Activated CD4-positive, alpha-beta T cell treated with anti-CD3 and anti-CD28 coated beads, Interleukin-2, amount 10 ng/mL, durations not matched to agents 7 days and 5 days (primary cell): ENCODE measurements around the gene ELOVL6. TPM values are rescaled to one million over a fixed set of nuclear protein-coding genes. Genes with fewer than 3 reads are reported as not detected.
"Not testable (repeated sequence)": the region's sequence is repeated elsewhere in the genome, so short reads cannot be mapped to it uniquely, and the experiment has no call there.

Experiments
- CTCF ChIA-PET: fragments of 350-600 bp; sonication (Branson Sonifier 250); formaldehyde crosslinking; loops from one replicate; lab custom pipeline; 2021; ENCODE audit warnings: antibody characterized with exemption; lab: Charles Lee
- POLR2A ChIA-PET: fragments of 350-600 bp; sonication (Branson Sonifier 250); formaldehyde crosslinking; loops from one replicate; lab custom pipeline; 2021; ENCODE audit warnings: antibody characterized with exemption; lab: Charles Lee
- DNase-seq: peaks from one replicate; pipeline ENCODE4 v3.0.0-alpha.2; 2020
- H3K27ac Mint-ChIP-seq: one replicate; pipeline ENCODE4 v1.8.0; 2021; ENCODE audit warnings: mild to moderate bottlenecking, moderate library complexity, mixed read lengths
- H3K27me3 Mint-ChIP-seq: one replicate; pipeline ENCODE4 v1.8.0; 2021; ENCODE audit warnings: mixed read lengths
- H3K36me3 Mint-ChIP-seq: one replicate; pipeline ENCODE4 v1.8.0; 2021; ENCODE audit warnings: low read depth, mixed read lengths
- H3K4me1 Mint-ChIP-seq: one replicate; pipeline ENCODE4 v1.8.0; 2021; ENCODE audit warnings: mixed read lengths
- H3K4me3 Mint-ChIP-seq: one replicate; pipeline ENCODE4 v1.8.0; 2021; ENCODE audit warnings: mild to moderate bottlenecking, moderate library complexity, mixed read lengths
- H3K9me3 Mint-ChIP-seq: one replicate; pipeline ENCODE4 v1.8.0; 2021; ENCODE audit warnings: mixed read lengths
- total RNA-seq, 2 experiments: library from RNA; stranded (reverse); gene quantifications; one replicate each; pipeline ENCODE4 v1.2.3, GENCODE V29; 2021

ELOVL6 gene
- total RNA-seq, 2 experiments from 2014 or later: 14.7 to 16.0 TPM

- ChIA-PET CTCF (interaction anchor here (0.8 to 1.9 kb wide), 6 partner anchors 9 to 148 kb away, joined by 3 to 5 read pairs (median 3); no protein-coding TSS in a partner anchor), POLR2A (interaction anchor here (0.5 to 0.6 kb wide), 2 partner anchors 140 to 143 kb away, joined by 3 read pairs; no protein-coding TSS in a partner anchor)
- Mint-ChIP-seq H3K27me3 (no peaks in the 10 kb centered on the region), H3K9me3 (no peaks in the 10 kb centered on the region), H3K4me1 (peaks cover 40% of the 10 kb centered on the region), H3K36me3 (peaks cover 5% of the 10 kb centered on the region), H3K4me3 (peak overlapping the region; percentile 2), H3K27ac (no peak overlapping the region)
- peak; percentile 12 for DNase-seq
These were observed 143.2 kb downstream of the ELOVL6 start for GRCh38 chr4:110055158-110055768.

DNA sequence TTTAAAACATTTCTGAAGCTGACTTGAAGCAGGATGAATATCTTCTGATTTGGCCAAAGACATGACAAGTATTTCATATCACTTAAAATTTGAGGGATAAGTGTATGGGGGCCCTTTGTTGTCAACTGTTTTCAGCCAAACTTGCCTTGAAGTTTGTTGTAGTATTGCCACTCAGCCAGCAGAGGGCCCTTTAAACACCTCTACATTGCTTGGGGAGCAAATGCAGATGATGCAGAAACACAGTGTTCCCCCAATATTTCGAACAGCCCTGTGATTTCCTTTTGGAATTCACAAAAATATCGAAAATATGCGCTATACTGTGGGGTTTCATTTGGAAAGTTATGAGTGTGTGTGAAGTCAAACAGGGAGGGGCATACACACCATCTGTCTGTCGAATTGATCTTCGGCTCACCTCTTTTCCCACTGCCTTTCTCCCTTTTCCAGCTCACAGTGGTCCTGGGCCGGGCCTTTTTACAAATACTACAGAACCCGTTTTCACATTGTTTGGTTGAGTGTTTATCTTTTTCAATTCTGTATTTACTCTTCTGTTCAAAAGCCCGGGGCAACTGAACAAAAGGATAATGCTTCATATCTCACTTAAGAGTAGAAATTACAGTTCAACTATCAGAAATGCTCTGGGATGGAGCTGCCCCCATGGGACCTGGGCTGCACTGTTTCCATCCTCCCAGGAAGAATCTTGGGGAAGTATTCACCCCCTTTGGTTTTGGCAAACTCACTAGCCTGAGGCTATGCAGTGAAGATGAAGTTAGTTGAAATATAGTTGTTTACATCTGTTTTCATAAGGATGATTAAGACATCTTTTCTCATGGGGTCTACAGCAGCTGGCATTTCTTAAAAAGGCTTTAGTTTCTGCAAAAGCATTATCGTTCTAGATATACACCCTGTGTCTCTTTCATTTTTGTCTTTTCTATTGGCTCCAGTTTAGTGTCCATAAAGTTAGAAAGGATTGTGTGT, 148.2 kb downstream of the ELOVL6 start:
- DNase-seq: peak; percentile 69
- ChIA-PET CTCF (interaction anchor here (0.6 to 3.4 kb wide), 6 partner anchors 9 to 354 kb away, joined by 3 to 10 read pairs (median 4); no protein-coding TSS in a partner anchor), POLR2A (no interaction called here)
- no peaks in the 10 kb centered on the region for H3K9me3 Mint-ChIP-seq
- peaks cover 6% of the 10 kb centered on the region for H3K4me1 Mint-ChIP-seq
- no peaks in the 10 kb centered on the region for H3K36me3 Mint-ChIP-seq
- no peak overlapping the region for H3K4me3 Mint-ChIP-seq
- H3K27me3 Mint-ChIP-seq: no peaks in the 10 kb centered on the region
- no peak overlapping the region for H3K27ac Mint-ChIP-seq

DNA sequence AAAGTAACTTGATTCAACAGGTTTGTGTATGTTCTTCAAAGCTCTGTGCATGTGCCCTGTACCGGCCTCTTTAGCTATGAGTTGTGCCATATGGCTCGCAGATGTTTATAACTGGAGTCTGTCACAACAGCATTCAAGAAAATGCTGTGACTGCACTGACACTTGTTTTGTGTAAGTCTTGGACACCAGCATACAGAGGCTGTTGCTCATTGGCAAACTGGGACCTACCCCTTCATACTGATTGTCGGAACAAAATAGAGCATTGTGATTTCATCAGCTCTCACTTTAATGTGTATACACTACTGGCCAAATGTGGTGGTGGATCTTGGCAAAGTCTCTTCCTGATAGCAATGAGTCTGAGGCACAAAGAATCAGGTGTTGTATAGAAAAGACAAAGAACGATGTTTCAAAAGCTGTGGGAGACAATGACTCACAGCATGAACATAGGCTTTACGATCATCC, 151.8 kb downstream of the ELOVL6 start:
- DNase-seq: no peak
- H3K36me3 Mint-ChIP-seq: no peaks in the 10 kb centered on the region
- H3K27ac Mint-ChIP-seq: no peak overlapping the region
- H3K27me3 Mint-ChIP-seq: no peaks in the 10 kb centered on the region
- POLR2A ChIA-PET: no interaction called here
- H3K9me3 Mint-ChIP-seq: no peaks in the 10 kb centered on the region
- CTCF ChIA-PET: interaction anchor here (0.5 to 1.3 kb wide), 3 partner anchors 12 to 173 kb away, joined by 3 to 5 read pairs (median 3); no protein-coding TSS in a partner anchor
- no peak overlapping the region for H3K4me3 Mint-ChIP-seq
- peaks cover 3% of the 10 kb centered on the region for H3K4me1 Mint-ChIP-seq

DNA sequence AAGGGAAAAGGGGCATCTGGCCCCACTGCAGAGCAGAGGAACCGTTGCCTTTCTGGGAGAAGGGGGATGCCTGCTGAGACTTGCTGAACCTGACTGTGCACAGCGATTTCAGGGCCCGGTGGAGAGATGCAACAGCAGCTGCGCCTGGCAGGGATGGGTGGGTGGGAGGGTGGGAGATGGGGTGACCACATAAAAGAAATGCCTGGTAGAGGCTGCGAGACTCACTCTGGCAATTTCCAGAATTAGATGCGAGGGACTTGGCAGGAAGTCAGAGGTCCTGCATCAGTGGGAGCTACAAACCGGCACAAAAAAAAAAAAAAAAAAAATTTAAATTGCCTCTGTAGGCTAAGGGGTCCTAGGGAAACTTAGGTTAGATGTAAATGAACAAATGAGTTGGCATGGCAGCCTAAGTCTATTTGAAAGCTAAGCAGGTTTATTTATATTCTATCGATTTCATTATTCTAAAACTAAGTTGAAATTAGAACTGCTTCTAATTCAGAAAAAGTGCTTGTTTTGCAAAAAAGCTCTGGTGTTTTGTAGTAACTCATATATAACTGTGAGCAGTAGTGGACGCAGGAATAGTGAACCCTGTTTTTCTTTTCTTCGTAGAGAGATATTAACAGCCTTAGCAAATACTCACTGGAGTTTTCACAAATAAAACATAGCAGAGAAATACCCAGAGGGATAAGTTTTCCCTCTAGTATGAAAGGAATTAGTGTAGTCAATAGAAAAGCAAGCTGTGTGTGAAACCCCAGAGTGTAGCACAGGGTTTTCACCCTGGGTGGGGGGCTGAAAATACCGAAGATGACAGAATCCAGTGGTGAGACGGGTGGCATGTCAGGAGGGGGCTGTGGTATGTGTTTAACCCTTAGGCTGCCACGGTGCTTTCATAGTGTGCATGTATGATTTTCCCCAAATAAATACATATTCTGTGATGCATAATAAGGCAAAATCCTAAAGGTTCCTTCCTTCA, 155.6 kb downstream of the ELOVL6 start:
- no peaks in the 10 kb centered on the region for H3K9me3 Mint-ChIP-seq
- H3K36me3 Mint-ChIP-seq: no peaks in the 10 kb centered on the region
- ChIA-PET CTCF (interaction anchor here (0.6 to 1.0 kb wide), 4 partner anchors 9 to 620 kb away, joined by 3 to 5 read pairs (median 3); partner anchors contain the start of gene ELOVL6), POLR2A (no interaction called here)
- H3K4me1 Mint-ChIP-seq: no peaks in the 10 kb centered on the region
- no peak for DNase-seq
- peaks cover 2% of the 10 kb centered on the region for H3K27me3 Mint-ChIP-seq
- no peak overlapping the region for H3K4me3 Mint-ChIP-seq
- H3K27ac Mint-ChIP-seq: no peak overlapping the region

DNA sequence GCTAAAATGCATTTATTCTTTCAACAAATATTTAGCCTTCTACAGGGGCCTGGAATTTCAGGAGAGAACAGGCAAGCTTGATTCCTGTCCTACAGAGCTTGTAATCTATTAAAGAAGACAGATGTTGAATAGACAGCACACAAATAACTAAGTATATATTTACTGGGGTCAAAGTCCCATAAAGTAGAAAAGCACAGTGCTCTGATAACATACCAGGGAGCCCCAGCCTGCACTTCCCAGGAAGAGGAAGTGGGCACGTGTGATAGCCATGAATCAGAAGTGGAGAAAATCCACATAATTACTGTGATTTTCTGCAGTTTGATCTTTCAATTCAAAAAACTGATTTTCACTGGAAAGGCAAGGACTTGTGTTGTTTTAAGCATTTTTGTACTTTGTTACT, 156.7 kb downstream of the ELOVL6 start:
- H3K4me1 Mint-ChIP-seq: no peaks in the 10 kb centered on the region

DNA sequence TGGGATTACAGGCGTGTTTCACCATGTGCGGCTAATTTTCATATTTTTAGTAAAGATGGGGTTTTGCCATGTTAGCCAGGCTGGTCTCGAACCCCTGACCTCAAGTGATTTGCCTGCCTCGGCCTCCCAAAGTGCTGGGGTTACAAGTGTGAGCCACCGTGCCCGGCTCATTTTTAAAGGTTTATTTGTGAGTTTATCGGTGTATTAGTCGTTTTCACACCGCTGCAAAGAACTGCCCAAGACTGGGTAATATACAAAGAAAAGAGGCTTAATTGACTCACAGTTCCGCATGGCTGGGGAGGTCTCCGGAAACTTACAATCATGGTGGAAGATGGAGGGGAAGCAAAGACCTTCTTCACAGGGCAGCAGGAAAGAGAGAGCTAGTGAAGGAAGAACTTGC, 159.3 kb downstream of the ELOVL6 start:
- H3K27ac Mint-ChIP-seq, H3K9me3 Mint-ChIP-seq, DNase-seq, H3K4me3 Mint-ChIP-seq, H3K36me3 Mint-ChIP-seq, POLR2A ChIA-PET, H3K4me1 Mint-ChIP-seq: not testable (repeated sequence)
- CTCF ChIA-PET: interaction anchor here (1.0 to 3.0 kb wide), 2 partner anchors 10 to 11 kb away, joined by 3 to 10 read pairs; no protein-coding TSS in a partner anchor
- peaks cover 24% of the 10 kb centered on the region for H3K27me3 Mint-ChIP-seq

More for the DNA sequence above, 156.7 kb downstream of the ELOVL6 start:
- DNase-seq: no peak
- ChIA-PET POLR2A (no interaction called here), CTCF (interaction anchor here (0.6 to 0.7 kb wide), 2 partner anchors 10 to 118 kb away, joined by 3 read pairs; no protein-coding TSS in a partner anchor)
- Mint-ChIP-seq H3K36me3 (no peaks in the 10 kb centered on the region), H3K4me3 (no peak overlapping the region), H3K27ac (no peak overlapping the region), H3K9me3 (no peaks in the 10 kb centered on the region), H3K27me3 (peaks cover 10% of the 10 kb centered on the region)

- no peak overlapping the region for H3K4me3 Mint-ChIP-seq
- DNase-seq: no peak
- no peak overlapping the region for H3K27ac Mint-ChIP-seq
- ChIA-PET POLR2A (no interaction called here), CTCF (interaction anchor here (0.6 to 0.9 kb wide), 2 partner anchors 15 to 1409 kb away, joined by 3 read pairs; no protein-coding TSS in a partner anchor)
- peaks cover 7% of the 10 kb centered on the region for H3K9me3 Mint-ChIP-seq
- H3K27me3 Mint-ChIP-seq: peaks cover 40% of the 10 kb centered on the region
- peaks cover 16% of the 10 kb centered on the region for H3K4me1 Mint-ChIP-seq
- H3K36me3 Mint-ChIP-seq: peaks cover 1% of the 10 kb centered on the region
These were observed 164.4 kb downstream of the ELOVL6 start for GRCh38 chr4:110034026-110034393.

DNA sequence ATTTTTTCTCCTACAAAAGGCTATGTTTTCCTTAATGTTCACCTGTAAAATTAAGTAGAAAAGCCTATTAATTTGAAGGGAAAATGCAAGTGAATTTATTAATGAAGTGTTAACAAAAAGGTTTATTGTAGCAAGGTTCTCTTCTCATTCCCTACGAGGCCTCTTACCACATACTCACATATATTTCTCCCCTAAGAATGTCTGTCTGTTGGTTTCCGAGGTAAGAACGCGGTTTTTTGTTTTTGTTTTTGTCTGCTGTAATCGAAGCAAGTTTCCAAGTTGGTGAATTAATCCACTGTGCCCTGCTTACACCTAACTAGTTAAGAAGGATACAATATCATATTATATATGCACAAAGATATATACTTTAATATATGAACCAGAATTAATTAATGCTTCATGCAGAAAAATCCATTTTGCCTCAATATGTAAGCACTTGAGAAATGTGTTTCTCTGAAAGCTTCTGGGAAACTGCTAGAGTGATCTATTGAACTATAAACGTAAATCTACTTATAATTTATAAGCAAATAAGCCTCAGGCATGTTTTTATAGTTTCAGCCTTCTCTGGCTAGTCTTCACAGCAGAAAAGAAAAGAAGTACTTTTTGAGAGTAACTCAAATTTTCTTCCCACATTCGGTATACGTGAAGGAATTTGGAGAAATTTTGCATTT, 164.9 kb downstream of the ELOVL6 start:
- Mint-ChIP-seq H3K9me3 (peaks cover 7% of the 10 kb centered on the region), H3K4me3 (no peak overlapping the region), H3K27me3 (peaks cover 40% of the 10 kb centered on the region), H3K4me1 (peaks cover 16% of the 10 kb centered on the region), H3K27ac (no peak overlapping the region), H3K36me3 (peaks cover 1% of the 10 kb centered on the region)
- no peak for DNase-seq
- POLR2A ChIA-PET: no interaction called here
- CTCF ChIA-PET: interaction anchor here (0.9 kb wide), 1 partner anchor 16 kb away, joined by 3 read pairs; no protein-coding TSS in a partner anchor

- ChIA-PET CTCF (no interaction called here), POLR2A (no interaction called here)
- Mint-ChIP-seq H3K27ac (no peak overlapping the region), H3K4me1 (peaks cover 16% of the 10 kb centered on the region), H3K9me3 (peaks cover 7% of the 10 kb centered on the region), H3K4me3 (no peak overlapping the region), H3K36me3 (peaks cover 1% of the 10 kb centered on the region), H3K27me3 (peaks cover 40% of the 10 kb centered on the region)
- no peak for DNase-seq
These were observed 165.8 kb downstream of the ELOVL6 start for GRCh38 chr4:110032603-110033002.

DNA sequence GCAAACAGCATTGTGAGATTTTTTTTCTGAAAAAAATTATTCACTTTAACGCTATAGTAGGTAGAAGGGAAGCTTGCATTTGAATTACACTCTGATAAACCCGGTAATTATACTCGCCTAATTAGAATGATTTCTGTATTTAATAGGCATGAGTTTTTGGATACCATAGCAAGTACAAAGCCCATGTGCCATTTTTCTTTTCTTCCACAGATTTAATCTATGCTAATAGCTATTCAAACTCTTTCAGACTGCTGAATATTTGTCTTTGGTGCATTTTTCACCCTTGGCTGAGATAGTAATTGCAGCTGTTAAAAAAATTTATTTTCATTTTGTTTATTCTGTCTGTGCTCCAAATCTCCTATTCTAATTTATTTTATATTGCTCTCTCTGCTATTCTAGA, 172.7 kb downstream of the ELOVL6 start:
- POLR2A ChIA-PET: no interaction called here
- no peak overlapping the region for H3K4me3 Mint-ChIP-seq
- H3K36me3 Mint-ChIP-seq: no peaks in the 10 kb centered on the region
- H3K27me3 Mint-ChIP-seq: peaks cover 14% of the 10 kb centered on the region
- H3K27ac Mint-ChIP-seq: no peak overlapping the region
- no peaks in the 10 kb centered on the region for H3K4me1 Mint-ChIP-seq
- CTCF ChIA-PET: interaction anchor here (0.5 to 0.6 kb wide), 3 partner anchors 19 to 369 kb away, joined by 3 to 4 read pairs (median 3); no protein-coding TSS in a partner anchor
- no peaks in the 10 kb centered on the region for H3K9me3 Mint-ChIP-seq
- DNase-seq: no peak

DNA sequence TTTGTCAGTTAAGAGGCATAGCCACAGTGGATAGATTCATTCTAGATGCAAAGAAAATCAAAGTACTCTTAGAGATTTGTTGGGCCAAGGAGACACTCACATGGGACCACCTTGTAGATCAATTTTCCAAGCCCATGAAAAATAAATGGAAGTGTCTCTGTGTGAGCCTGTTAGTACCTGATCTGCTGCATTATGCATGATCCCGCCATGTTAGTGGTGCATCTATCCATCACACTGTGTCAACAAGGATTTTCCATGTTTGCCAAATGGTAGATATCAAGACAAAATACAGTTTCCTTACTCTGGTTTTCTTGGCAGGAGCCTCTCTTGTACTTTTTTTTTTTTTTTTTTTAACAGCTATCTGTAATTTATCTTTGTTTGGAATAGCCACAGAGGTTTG, 173.4 kb downstream of the ELOVL6 start:
- CTCF ChIA-PET: interaction anchor here (0.5 to 0.6 kb wide), 2 partner anchors 19 to 25 kb away, joined by 3 to 4 read pairs; no protein-coding TSS in a partner anchor
- no peak overlapping the region for H3K27ac Mint-ChIP-seq
- H3K9me3 Mint-ChIP-seq: no peaks in the 10 kb centered on the region
- H3K36me3 Mint-ChIP-seq: no peaks in the 10 kb centered on the region
- peaks cover 13% of the 10 kb centered on the region for H3K27me3 Mint-ChIP-seq
- POLR2A ChIA-PET: no interaction called here
- DNase-seq: no peak
- H3K4me3 Mint-ChIP-seq: no peak overlapping the region
- H3K4me1 Mint-ChIP-seq: no peaks in the 10 kb centered on the region
